Mesenchymal stem cell (in vitro differentiated cells and primary cell): Measurements from ENCODE around the gene STK11.
A peak's percentile ranks its signal among the peaks of the same experiment; 100 is the strongest.

ENCODE experiments used
- DNase-seq: peaks from one replicate; pipeline ENCODE4 v3.0.0-alpha.2; 2013
- H2AFZ ChIP-seq: one replicate; pipeline ENCODE4 v1.6.1; 2013; ENCODE audit warnings: low read depth, mild to moderate bottlenecking, control low read depth, inconsistent platforms, low read length, moderate library complexity
- H2AK5ac ChIP-seq: 2 replicates; pipeline ENCODE4 v1.6.1; 2013; ENCODE audit warnings: low read length, moderate library complexity, mild to moderate bottlenecking, inconsistent platforms; ENCODE audit not compliant: severe bottlenecking
- H2BK120ac ChIP-seq: one replicate; pipeline ENCODE4 v1.6.1; 2013; ENCODE audit warnings: low read depth, mild to moderate bottlenecking, inconsistent platforms, low read length, moderate library complexity
- H2BK12ac ChIP-seq, 2 experiments: one replicate each; pipeline ENCODE4 v1.6.1; 2013; ENCODE audit warnings: inconsistent platforms in 2 of 2, low read length in 2 of 2, mild to moderate bottlenecking in 2 of 2, moderate library complexity in 2 of 2, control low read depth in 1 of 2
- H2BK15ac ChIP-seq: one replicate; pipeline ENCODE4 v1.6.1; 2013; ENCODE audit warnings: mild to moderate bottlenecking, low read depth, inconsistent platforms; ENCODE audit not compliant: poor library complexity, severe bottlenecking
- H2BK5ac ChIP-seq: 2 replicates; pipeline ENCODE4 v1.6.1; 2013; ENCODE audit warnings: low read depth, mild to moderate bottlenecking, low read length, control low read depth, inconsistent platforms; ENCODE audit not compliant: poor library complexity, severe bottlenecking
- H3K14ac ChIP-seq, 2 experiments: one replicate each; pipeline ENCODE4 v1.6.1; 2013; ENCODE audit warnings: inconsistent platforms in 2 of 2, low read length in 2 of 2, control low read depth in 1 of 2, mild to moderate bottlenecking in 1 of 2, moderate library complexity in 1 of 2
- H3K18ac ChIP-seq, 2 experiments: one replicate each; pipeline ENCODE4 v1.6.1; 2013; ENCODE audit warnings: inconsistent platforms in 2 of 2, low read length in 2 of 2, control low read depth in 1 of 2, low read depth in 1 of 2, mild to moderate bottlenecking in 1 of 2
- H3K23ac ChIP-seq, 2 experiments: one replicate each; pipeline ENCODE4 v1.6.1; 2013; ENCODE audit warnings: inconsistent platforms in 2 of 2, low read length in 2 of 2, mild to moderate bottlenecking in 2 of 2, moderate library complexity in 2 of 2, control low read depth in 1 of 2
- H3K27ac ChIP-seq: 2 replicates; pipeline ENCODE4 v1.5.1; 2013; ENCODE audit warnings: mild to moderate bottlenecking, moderate library complexity, low read length, control low read depth, inconsistent platforms; ENCODE audit not compliant: poor library complexity, severe bottlenecking
- H3K27me3 ChIP-seq, 2 experiments: 2 replicates each; pipeline versions ENCODE4 v1.6.1 to v1.7.0; 2013; ENCODE audit warnings: low read length in 2 of 2, mild to moderate bottlenecking in 2 of 2, moderate library complexity in 2 of 2, control low read depth in 1 of 2, inconsistent platforms in 1 of 2; ENCODE audit not compliant: control insufficient read depth in 1 of 2, insufficient read depth in 1 of 2
- H3K36me3 ChIP-seq, 2 experiments: 2 replicates each; pipeline versions ENCODE4 v1.6.1 to v1.7.0; 2013; ENCODE audit warnings: low read length in 2 of 2, control low read depth in 1 of 2, inconsistent platforms in 1 of 2, low read depth in 1 of 2, mild to moderate bottlenecking in 1 of 2; ENCODE audit not compliant: insufficient read depth in 2 of 2, control insufficient read depth in 1 of 2
- H3K4ac ChIP-seq, 2 experiments: one replicate each; pipeline ENCODE4 v1.6.1; 2013; ENCODE audit warnings: inconsistent platforms in 2 of 2, low read length in 2 of 2, mild to moderate bottlenecking in 2 of 2, moderate library complexity in 2 of 2, control low read depth in 1 of 2, low read depth in 1 of 2
- H3K4me1 ChIP-seq: 2 replicates; pipeline ENCODE4 v1.6.1; 2013; ENCODE audit warnings: low read depth, low read length, control low read depth; ENCODE audit not compliant: control insufficient read depth, insufficient read depth
- H3K4me2 ChIP-seq: 2 replicates; pipeline ENCODE4 v1.6.1; 2013; ENCODE audit warnings: low read length, mild to moderate bottlenecking, inconsistent platforms; ENCODE audit not compliant: poor library complexity, severe bottlenecking
- H3K4me3 ChIP-seq, 2 experiments: 2 replicates each; pipeline versions ENCODE4 v1.5.1 to v1.7.0; 2013; ENCODE audit warnings: low read length in 2 of 2, mild to moderate bottlenecking in 2 of 2, control low read depth in 1 of 2, low read depth in 1 of 2; ENCODE audit not compliant: insufficient read depth in 1 of 2
- H3K79me1 ChIP-seq: replicated peaks from 2 replicates; pipeline ENCODE4 v1.6.1; 2013; ENCODE audit warnings: mild to moderate bottlenecking, control low read depth, low read length, inconsistent platforms; ENCODE audit not compliant: poor library complexity, severe bottlenecking
- H3K9ac ChIP-seq: 2 replicates; pipeline ENCODE4 v1.7.0; 2013; ENCODE audit warnings: mild to moderate bottlenecking, low read length, moderate library complexity
- H3K9me3 ChIP-seq: 2 replicates; pipeline ENCODE4 v1.7.0; 2013; ENCODE audit warnings: mild to moderate bottlenecking, low read length; ENCODE audit not compliant: control insufficient read depth
- H4K8ac ChIP-seq: one replicate; pipeline ENCODE4 v1.6.1; 2013; ENCODE audit warnings: inconsistent platforms, mild to moderate bottlenecking, low read length, moderate library complexity
- H4K91ac ChIP-seq: one replicate; pipeline ENCODE4 v1.6.1; 2013; ENCODE audit warnings: mild to moderate bottlenecking, low read length, inconsistent platforms
- WGBS: methylation state at CpG from one replicate; pipeline ENCODE4 v1.1.7; 2013; ENCODE audit warnings: mixed read lengths; 5-methylcytosine and 5-hydroxymethylcytosine counted together

Gene STK11

GRCh38 chr19:1239796-1240737 is 34.5 kb downstream of the STK11 start:
- Histone ChIP-seq H3K9me3 (no peaks in the 10 kb centered on the region), H2BK15ac (peak overlapping the region; percentile 70), H3K18ac (peak overlapping the region; percentile 87 to 91), H4K91ac (peak overlapping the region; percentile 93), H2BK12ac (peak overlapping the region; percentile 28 to 85), H2AK5ac (no peak overlapping the region), H3K4me3 (peak overlapping the region; percentile 3 to 68), H3K27ac (no peak overlapping the region), H3K4ac (peak overlapping the region; percentile 57 to 75), H4K8ac (peak overlapping the region; percentile 94), H2AFZ (peak overlapping the region; percentile 75), H2BK120ac (peak overlapping the region; percentile 42), H3K14ac (peak overlapping the region in 1 of 2 experiments; percentile 73), H3K23ac (no peak overlapping the region), H3K4me2 (peak overlapping the region; percentile 77), H3K9ac (peak overlapping the region; percentile 85), H2BK5ac (no peak overlapping the region), H3K4me1 (peaks cover 56% of the 10 kb centered on the region), H3K79me1 (peaks cover 21% of the 10 kb centered on the region), H3K27me3 (no peaks in the 10 kb centered on the region), H3K36me3 (peaks cover 11 to 29% of the 10 kb centered on the region in 2 experiments)
- 14% methylated on average over 77 of the region's 84 CpGs for WGBS
- DNase-seq: peak; percentile 89

GRCh38 chr19:1240925-1241324 is 35.3 kb downstream of the STK11 start:
- Histone ChIP-seq H2BK12ac (peak overlapping the region in 1 of 2 experiments; percentile 10), H3K4me1 (peaks cover 56% of the 10 kb centered on the region), H3K9ac (peak overlapping the region; percentile 85), H2AK5ac (no peak overlapping the region), H3K27me3 (no peaks in the 10 kb centered on the region), H3K27ac (no peak overlapping the region), H3K23ac (no peak overlapping the region), H3K9me3 (no peaks in the 10 kb centered on the region), H2AFZ (no peak overlapping the region), H3K36me3 (peaks cover 5 to 28% of the 10 kb centered on the region in 2 experiments), H3K4me2 (peak overlapping the region; percentile 79), H4K8ac (no peak overlapping the region), H4K91ac (no peak overlapping the region), H3K18ac (no peak overlapping the region), H2BK5ac (peak overlapping the region; percentile 12), H3K79me1 (peaks cover 23% of the 10 kb centered on the region), H3K4ac (no peak overlapping the region), H3K14ac (no peak overlapping the region), H2BK120ac (no peak overlapping the region), H2BK15ac (no peak overlapping the region), H3K4me3 (peak overlapping the region in 1 of 2 experiments; percentile 93)
- 83% methylated on average over 15 of the region's 15 CpGs for WGBS
- no peak for DNase-seq

- Histone ChIP-seq H3K4me1 (peaks cover 56% of the 10 kb centered on the region), H3K79me1 (peaks cover 21% of the 10 kb centered on the region), H3K4me2 (peak within 1 kb of the TSS; percentile 79), H2AFZ (no peak within 1 kb of the TSS), H3K4me3 (peak within 1 kb of the TSS; percentile 90 to 93), H2AK5ac (peak within 1 kb of the TSS; percentile 53), H2BK12ac (peak within 1 kb of the TSS in 1 of 2 experiments; percentile 92), H3K4ac (peak within 1 kb of the TSS; percentile 19 to 99), H3K9me3 (no peaks in the 10 kb centered on the region), H3K9ac (peak within 1 kb of the TSS; percentile 85), H4K91ac (peak within 1 kb of the TSS; percentile 96), H3K23ac (peak within 1 kb of the TSS in 1 of 2 experiments; percentile 99), H2BK5ac (peak within 1 kb of the TSS; percentile 52), H4K8ac (peak within 1 kb of the TSS; percentile 97), H3K36me3 (peaks cover 5 to 29% of the 10 kb centered on the region in 2 experiments), H3K18ac (peak within 1 kb of the TSS; percentile 94 to 100), H2BK15ac (peak within 1 kb of the TSS; percentile 97), H3K27me3 (no peaks in the 10 kb centered on the region), H2BK120ac (peak within 1 kb of the TSS; percentile 9), H3K14ac (peak within 1 kb of the TSS; percentile 94 to 99), H3K27ac (no peak within 1 kb of the TSS)
- DNase-seq: peak; percentile 95
- 2% methylated on average over 79 of the region's 79 CpGs for WGBS
Observed at GRCh38 chr19:1241417-1242095, 36.0 kb downstream of the STK11 start, which contains the start of gene ATP5F1D. Gene ATP5F1D (plus strand): TSS chr19:1241751. CDS start chr19:1241851, 100 bp downstream.
